Measurements from ENCODE around the gene POLR1A.

DNA sequence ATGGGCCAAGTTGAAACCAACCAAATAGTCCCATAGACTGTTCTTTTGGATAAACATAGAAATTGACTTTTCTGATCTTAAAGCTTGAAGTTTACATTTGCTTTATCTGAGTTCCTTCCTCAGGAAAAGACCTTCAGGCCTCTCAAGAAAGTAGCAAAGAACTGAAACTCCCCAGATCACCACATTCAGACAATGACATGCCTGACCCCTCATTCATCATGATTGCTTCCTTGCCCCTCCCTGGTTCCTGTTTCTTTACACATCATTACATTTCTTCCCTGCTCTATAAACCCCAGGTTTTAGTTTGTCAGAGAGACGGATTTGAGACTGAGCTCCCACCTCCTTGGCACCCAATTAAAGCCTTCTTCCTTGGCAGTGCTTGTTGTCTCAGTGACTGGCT lies 133.3 kb downstream of the POLR1A start:
- TF ChIP-seq ARHGAP35 (CRISPR knock-in tag; IDR thresholded peaks at IDR 0.05; ENCODE audit: borderline replicate concordance), result no peak
- TF ChIP-seq ZFX (CRISPR knock-in tag; IDR thresholded peaks at IDR 0.05; ENCODE audit: low read depth), result no peak
- TF ChIP-seq, protein P1, sequence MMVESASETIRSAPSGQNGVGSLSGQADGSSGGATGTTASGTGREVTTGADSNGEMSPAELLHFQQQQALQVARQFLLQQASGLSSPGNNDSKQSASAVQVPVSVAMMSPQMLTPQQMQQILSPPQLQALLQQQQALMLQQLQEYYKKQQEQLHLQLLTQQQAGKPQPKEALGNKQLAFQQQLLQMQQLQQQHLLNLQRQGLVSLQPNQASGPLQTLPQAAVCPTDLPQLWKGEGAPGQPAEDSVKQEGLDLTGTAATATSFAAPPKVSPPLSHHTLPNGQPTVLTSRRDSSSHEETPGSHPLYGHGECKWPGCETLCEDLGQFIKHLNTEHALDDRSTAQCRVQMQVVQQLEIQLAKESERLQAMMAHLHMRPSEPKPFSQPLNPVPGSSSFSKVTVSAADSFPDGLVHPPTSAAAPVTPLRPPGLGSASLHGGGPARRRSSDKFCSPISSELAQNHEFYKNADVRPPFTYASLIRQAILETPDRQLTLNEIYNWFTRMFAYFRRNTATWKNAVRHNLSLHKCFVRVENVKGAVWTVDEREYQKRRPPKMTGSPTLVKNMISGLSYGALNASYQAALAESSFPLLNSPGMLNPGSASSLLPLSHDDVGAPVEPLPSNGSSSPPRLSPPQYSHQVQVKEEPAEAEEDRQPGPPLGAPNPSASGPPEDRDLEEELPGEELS (CRISPR knock-in tag; IDR thresholded peaks at IDR 0.05), result no peak
- no peak for TF ChIP-seq FOSL2 (CRISPR knock-in tag; IDR thresholded peaks at IDR 0.05)
- no peak for TF ChIP-seq POLR2A (IDR thresholded peaks at IDR 0.05; ENCODE audit: insufficient read depth in 1 of 2, low read depth in 2 of 2, low read length in 2 of 2)
- TF ChIP-seq, protein P2, sequence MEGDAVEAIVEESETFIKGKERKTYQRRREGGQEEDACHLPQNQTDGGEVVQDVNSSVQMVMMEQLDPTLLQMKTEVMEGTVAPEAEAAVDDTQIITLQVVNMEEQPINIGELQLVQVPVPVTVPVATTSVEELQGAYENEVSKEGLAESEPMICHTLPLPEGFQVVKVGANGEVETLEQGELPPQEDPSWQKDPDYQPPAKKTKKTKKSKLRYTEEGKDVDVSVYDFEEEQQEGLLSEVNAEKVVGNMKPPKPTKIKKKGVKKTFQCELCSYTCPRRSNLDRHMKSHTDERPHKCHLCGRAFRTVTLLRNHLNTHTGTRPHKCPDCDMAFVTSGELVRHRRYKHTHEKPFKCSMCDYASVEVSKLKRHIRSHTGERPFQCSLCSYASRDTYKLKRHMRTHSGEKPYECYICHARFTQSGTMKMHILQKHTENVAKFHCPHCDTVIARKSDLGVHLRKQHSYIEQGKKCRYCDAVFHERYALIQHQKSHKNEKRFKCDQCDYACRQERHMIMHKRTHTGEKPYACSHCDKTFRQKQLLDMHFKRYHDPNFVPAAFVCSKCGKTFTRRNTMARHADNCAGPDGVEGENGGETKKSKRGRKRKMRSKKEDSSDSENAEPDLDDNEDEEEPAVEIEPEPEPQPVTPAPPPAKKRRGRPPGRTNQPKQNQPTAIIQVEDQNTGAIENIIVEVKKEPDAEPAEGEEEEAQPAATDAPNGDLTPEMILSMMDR (CRISPR knock-in tag; IDR thresholded peaks at IDR 0.05), result no peak
- TF ChIP-seq, protein P3, sequence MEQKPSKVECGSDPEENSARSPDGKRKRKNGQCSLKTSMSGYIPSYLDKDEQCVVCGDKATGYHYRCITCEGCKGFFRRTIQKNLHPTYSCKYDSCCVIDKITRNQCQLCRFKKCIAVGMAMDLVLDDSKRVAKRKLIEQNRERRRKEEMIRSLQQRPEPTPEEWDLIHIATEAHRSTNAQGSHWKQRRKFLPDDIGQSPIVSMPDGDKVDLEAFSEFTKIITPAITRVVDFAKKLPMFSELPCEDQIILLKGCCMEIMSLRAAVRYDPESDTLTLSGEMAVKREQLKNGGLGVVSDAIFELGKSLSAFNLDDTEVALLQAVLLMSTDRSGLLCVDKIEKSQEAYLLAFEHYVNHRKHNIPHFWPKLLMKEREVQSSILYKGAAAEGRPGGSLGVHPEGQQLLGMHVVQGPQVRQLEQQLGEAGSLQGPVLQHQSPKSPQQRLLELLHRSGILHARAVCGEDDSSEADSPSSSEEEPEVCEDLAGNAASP (CRISPR knock-in tag; IDR thresholded peaks at IDR 0.05; ENCODE audit: borderline replicate concordance), result no peak
- no peak for TF ChIP-seq ZNF713 (CRISPR knock-in tag; IDR thresholded peaks at IDR 0.05)
- TF ChIP-seq, protein P4, sequence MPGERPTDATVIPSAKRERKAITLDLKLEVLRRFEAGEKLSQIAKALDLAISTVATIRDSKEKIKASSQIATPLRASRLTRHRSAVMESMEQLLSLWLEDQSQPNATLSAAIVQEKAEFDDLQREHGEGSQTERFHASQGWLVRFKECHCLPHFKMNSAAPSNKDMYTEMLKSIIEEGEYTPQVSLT (CRISPR knock-in tag; IDR thresholded peaks at IDR 0.05; ENCODE audit: borderline replicate concordance, low read depth), result no peak
